Left kidney (tissue), 2 donors: ENCODE data around the gene RPS6KA2. TPM values are rescaled to one million over a fixed set of nuclear protein-coding genes. Genes with fewer than 3 reads are reported as not detected.
"Not testable (repeated sequence)": the region's sequence is repeated elsewhere in the genome, so short reads cannot be mapped to it uniquely, and the experiment has no call there.

ENCODE experiments used
- DNase-seq: peaks from one replicate; pipeline ENCODE4 v3.0.0-alpha.2; 2013
- polyA plus RNA-seq: library from polyadenylated mRNA; unstranded; fragments of 120-200 nt; gene quantifications from one replicate; pipeline ENCODE4 v1.2.1, GENCODE V29; 2013; ENCODE audit not compliant: insufficient read length

RPS6KA2 gene
- polyA plus RNA-seq, 1 donor, result 29.2 TPM

- no peak for DNase-seq
These were observed 9.3 kb upstream of the RPS6KA2 start for GRCh38 chr6:166636191-166636933.

- DNase-seq, result no peak
These were observed 8.2 kb upstream of the RPS6KA2 start for GRCh38 chr6:166635013-166635970.

GRCh38 chr6:166634581-166634980, 7.5 kb upstream of the RPS6KA2 start:
- not testable (repeated sequence) for DNase-seq

DNA sequence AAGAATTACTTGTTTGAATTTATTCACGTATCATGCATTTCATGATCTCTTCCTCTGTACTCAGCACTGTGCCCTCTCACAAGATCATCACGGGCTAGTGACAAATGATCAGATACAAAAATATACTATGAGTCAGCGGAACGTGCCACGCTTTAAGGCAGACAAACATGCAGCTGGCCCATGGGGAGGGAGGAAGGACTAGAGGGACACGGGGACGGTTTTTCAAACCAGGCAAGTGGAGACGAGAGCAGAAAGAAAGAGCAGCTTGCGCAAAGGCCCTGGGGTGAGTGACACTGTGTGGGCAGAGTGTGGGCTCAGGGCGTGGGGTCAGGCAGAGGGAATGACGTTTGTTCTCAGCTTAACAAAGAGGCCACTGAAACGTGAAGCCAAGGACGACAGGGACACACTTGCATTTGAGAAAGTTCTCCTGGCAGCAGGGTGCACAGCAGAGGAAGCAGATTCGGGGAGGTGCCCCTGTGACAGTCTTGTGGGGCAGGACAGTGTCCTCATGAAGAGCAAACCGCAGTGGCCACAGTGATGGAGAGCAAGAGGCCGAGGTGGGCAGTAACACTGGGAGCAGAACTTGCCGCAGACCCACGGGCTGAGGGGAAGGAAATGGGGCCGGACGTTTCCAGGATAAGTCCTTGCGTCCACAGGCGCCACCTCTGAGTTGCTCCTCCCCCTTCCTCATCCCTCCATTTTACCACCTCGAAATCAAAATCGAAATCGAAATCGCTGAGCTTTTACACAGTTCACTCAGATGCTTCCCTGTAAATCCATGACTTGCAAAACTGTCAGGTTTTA, 6.9 kb upstream of the RPS6KA2 start:
- DNase-seq, result no peak

- DNase-seq, result no peak
These were observed 5.7 kb upstream of the RPS6KA2 start for GRCh38 chr6:166632731-166633130.

GRCh38 chr6:166630462-166630861, 3.4 kb upstream of the RPS6KA2 start:
- no peak for DNase-seq

DNA sequence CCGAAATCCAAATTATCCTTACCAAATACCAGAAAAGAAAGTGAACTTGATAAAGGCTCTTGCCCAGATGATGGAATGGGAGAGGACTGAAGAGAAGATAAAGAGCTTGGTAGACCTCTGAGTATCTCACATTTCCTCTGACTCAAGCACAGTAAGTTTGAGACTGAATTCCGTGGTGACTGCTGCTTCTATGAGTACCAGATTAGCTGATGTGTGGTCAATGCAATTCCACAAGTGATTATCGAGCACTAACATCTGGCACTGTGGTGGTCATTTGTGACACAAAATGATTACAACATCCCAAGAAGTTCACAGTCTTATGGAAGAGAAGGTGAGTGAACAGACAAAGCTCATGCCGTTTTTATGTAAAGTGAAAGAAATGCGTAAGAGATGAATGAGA, 2.6 kb upstream of the RPS6KA2 start:
- no peak for DNase-seq

- no peak for DNase-seq
These were observed 1.1 kb upstream of the RPS6KA2 start for GRCh38 chr6:166627875-166628801.

DNA sequence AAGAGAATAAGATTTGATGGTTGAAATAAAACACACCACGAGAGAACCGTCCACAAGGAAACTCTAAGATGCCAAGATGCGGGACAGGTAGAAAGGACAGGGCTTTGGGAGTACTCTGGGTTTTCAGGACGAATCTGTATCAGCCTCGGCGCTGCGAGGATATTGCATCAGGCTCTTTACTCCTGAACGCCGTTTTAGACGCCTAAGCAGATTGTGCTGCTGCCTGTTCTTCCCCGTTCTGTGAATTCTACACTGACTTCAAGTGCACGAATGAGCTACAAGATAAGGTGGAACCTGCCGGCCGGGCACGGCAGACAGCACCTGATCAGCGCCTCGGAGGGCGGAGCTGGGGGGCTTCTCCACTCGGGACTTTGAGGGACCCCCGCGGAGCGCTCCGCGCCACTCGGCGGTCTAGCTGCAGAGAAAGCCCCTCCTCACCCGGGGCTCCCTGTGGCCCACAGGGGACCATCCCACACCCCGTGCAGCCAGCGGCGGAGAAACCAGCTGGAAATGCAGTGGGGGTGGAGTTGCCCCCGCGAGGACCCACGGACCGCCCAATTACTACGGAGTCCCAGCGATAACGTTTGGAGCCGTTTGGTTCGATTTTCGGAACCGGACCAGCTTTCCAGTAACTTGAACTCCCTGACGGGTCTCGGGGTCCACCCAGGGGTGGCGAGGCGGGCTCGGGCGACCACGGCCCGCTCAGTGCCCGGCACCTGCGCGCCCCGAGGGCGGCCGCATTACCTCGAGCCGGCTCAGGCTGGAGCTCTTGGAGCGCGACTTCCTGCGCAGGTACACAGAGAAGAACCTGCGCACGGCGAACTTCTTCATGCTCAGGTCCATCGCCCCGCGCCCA, 646 bp downstream of the RPS6KA2 start:
- no peak for DNase-seq

DNA sequence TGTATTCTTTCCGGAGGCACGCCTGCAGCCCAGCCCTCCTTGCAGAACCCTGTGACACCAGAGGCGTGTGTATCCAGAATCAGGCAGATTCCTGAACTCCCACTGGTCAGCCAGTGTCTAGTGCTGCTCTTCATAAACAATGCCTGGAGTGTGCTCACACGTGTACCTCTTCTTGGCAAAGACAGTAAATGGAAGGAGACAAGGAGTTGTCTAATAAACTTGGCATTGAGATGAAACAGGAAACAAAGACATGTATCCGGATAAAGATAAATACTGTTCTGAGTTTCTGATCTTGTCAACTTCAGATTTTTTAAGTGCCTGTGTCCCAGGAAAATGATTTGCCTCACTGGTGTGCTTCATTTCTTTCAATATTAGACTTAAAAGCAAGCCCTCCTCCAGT, 1.7 kb downstream of the RPS6KA2 start:
- DNase-seq, result no peak

- no peak for DNase-seq
These were observed 2.8 kb downstream of the RPS6KA2 start for GRCh38 chr6:166624275-166624674.

- no peak for DNase-seq
These were observed 3.7 kb downstream of the RPS6KA2 start for GRCh38 chr6:166623318-166623717.

GRCh38 chr6:166621114-166621540, 5.9 kb downstream of the RPS6KA2 start:
- DNase-seq, result no peak

DNA sequence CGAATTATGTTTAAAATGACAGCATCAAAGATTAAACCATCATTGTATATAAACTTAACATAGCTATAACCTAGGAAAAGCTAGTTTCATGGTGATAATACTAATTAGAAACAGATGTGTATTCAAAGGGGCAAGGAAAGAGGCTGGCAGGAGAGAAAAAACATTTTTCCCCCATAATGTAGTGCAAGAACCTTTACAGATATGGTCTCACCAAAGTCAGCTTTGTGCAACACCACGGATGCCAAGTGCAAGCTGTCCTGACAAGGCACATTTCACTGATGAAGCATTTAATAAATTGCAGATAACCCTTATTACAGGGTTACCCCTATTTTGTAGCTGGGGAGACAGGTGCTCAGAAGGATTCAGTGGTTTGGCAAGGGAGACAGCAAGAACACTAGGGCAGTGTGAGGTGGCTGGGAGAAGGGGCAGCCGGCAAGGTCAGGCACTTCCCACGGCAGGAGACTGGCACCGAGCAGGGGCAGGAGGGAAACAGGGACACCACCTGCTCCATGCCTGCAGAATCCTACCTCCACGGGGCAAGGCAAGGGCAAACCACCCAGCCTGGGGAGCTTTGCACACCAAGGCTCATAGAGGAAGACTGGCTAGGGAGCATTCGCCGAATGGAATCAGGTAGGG, 6.5 kb downstream of the RPS6KA2 start:
- no peak for DNase-seq

- DNase-seq, result no peak
These were observed 7.1 kb downstream of the RPS6KA2 start for GRCh38 chr6:166619912-166620311.

GRCh38 chr6:166618866-166619761, 7.9 kb downstream of the RPS6KA2 start:
- no peak for DNase-seq

- no peak for DNase-seq
These were observed 8.8 kb downstream of the RPS6KA2 start for GRCh38 chr6:166618251-166618650.

DNA sequence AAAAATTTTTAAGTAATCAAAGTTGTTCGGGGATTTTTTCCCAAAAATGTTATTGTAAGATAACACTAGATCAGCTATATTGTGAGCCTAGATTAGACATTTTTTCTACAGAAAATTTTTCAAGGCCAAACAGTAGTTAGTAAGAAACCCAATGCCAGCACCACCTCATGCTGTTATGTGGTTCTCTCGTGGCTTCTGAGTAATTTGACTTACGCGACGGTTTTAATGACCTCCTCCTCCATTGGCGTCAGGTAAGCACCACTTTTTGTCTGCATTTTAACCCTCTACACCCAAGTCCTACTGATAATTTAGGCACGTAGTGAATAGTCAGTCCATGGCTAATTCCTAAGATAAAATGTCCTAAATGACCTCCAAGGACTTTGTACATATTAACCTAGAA, 9.7 kb downstream of the RPS6KA2 start:
- no peak for DNase-seq
